ENCODE results near the gene COIL. TPM values are rescaled to one million over a fixed set of nuclear protein-coding genes. Genes with fewer than 3 reads are reported as not detected.

The COIL gene
- total RNA-seq, 2 experiments from 2014 or later = 20.5 to 20.7 TPM

- Histone ChIP-seq H3K9me3 (ENCODE audit: low read length) (no peaks in the 10 kb centered on the region; the same call in 1 of the 2 replicates), H3K4me3 (ENCODE audit: low read depth, low read length, poor library complexity, severe bottlenecking) (peak overlapping the region; percentile 70), H3K4me2 (ENCODE audit: low read length) (peak overlapping the region; percentile 97), H3K4me1 (ENCODE audit: insufficient read depth, low read length, poor library complexity, severe bottlenecking) (peaks cover 49% of the 10 kb centered on the region), H3K79me2 (ENCODE audit: insufficient read depth, low read depth, low read length) (no peaks in the 10 kb centered on the region), H4K20me1 (ENCODE audit: insufficient read depth, low read length) (no peaks in the 10 kb centered on the region), H3K27ac (ENCODE audit: low read depth, low read length, poor library complexity, severe bottlenecking) (no peak overlapping the region), H2AFZ (ENCODE audit: low read length) (peak overlapping the region; percentile 97; the same call in 1 of the 2 replicates), H3K9me2 (ENCODE audit: insufficient read depth, low read length) (no peaks in the 10 kb centered on the region), H3K36me3 (ENCODE audit: insufficient read depth, low read length) (peaks cover 3% of the 10 kb centered on the region; the same call in 1 of the 2 replicates)
- TF ChIP-seq EZH2phosphoT487 (IDR thresholded peaks at IDR 0.05; ENCODE audit: borderline replicate concordance, low read depth, low read length) = no peak
- TF ChIP-seq, protein P1, sequence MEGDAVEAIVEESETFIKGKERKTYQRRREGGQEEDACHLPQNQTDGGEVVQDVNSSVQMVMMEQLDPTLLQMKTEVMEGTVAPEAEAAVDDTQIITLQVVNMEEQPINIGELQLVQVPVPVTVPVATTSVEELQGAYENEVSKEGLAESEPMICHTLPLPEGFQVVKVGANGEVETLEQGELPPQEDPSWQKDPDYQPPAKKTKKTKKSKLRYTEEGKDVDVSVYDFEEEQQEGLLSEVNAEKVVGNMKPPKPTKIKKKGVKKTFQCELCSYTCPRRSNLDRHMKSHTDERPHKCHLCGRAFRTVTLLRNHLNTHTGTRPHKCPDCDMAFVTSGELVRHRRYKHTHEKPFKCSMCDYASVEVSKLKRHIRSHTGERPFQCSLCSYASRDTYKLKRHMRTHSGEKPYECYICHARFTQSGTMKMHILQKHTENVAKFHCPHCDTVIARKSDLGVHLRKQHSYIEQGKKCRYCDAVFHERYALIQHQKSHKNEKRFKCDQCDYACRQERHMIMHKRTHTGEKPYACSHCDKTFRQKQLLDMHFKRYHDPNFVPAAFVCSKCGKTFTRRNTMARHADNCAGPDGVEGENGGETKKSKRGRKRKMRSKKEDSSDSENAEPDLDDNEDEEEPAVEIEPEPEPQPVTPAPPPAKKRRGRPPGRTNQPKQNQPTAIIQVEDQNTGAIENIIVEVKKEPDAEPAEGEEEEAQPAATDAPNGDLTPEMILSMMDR (conservative IDR thresholded peaks at IDR 0.05; ENCODE audit: low read length) = no peak
- no peak for DNase-seq (ENCODE audit: low spot score)
- TSS peak; percentile 34 for BruUV-seq (replicated peaks)
- ChIA-PET CTCF (ENCODE audit: unreplicated experiment) (no interaction called here), POLR2A (interaction anchor here (0.5 to 1.0 kb wide), 3 partner anchors 10 to 1121 kb away, joined by 3 read pairs; no protein-coding TSS in a partner anchor)
- intact Hi-C loops (cut with micrococcal nuclease; ENCODE audit: unreplicated experiment) = loop anchor here (5.0 kb wide), 1 partner anchor 80 kb away; the partner anchor contains the start of genes C17orf67 and DGKE
Observed at GRCh38 chr17:56912105-56912999, 48.5 kb downstream of the COIL start.

DNA sequence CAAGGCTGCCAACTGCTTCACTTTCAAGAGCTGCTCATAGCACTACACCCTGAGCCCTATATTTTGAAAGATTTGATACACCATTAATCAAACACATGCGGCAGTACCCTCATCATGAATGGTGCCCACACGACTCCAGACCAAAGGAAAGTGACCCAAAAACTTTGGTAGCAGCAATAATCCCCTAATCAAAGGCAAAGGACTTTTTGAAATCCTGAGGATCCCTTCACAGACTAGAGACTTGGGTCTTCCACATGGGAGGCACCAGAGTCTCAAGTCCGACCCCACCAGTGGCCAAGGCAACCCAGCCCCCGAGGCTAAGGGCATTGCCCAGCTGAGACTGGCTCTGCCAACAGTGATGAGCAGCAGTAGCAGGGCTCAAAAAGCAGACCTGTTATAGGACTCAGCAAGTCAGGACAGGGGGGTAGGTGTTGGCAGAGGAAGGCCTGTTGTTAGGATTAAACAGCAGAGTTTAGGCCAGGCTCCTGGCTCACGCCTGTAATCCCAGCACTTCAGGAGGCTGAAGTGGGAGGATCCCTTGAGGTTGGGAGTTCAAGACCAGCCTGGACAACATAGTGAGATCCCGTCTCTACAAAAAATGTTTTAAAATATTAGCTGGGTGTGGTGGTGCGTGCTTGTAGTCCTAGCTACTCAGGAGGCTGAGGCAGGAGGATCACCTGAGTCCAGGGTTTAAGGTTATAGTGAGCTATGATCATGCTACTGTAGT lies 50.2 kb downstream of the COIL start:
- no peak overlapping the region for H3K27ac ChIP-seq (ENCODE audit: low read depth, low read length, poor library complexity, severe bottlenecking)

More for the DNA sequence above, 50.2 kb downstream of the COIL start:
- Histone ChIP-seq H3K4me2 (ENCODE audit: low read length) (no peak overlapping the region), H3K36me3 (ENCODE audit: insufficient read depth, low read length) (peaks cover 11% of the 10 kb centered on the region), H3K4me1 (ENCODE audit: insufficient read depth, low read length, poor library complexity, severe bottlenecking) (peaks cover 51% of the 10 kb centered on the region), H2AFZ (ENCODE audit: low read length) (no peak overlapping the region), H4K20me1 (ENCODE audit: insufficient read depth, low read length) (no peaks in the 10 kb centered on the region), H3K9me2 (ENCODE audit: insufficient read depth, low read length) (no peaks in the 10 kb centered on the region), H3K9me3 (ENCODE audit: low read length) (no peaks in the 10 kb centered on the region), H3K4me3 (ENCODE audit: low read depth, low read length, poor library complexity, severe bottlenecking) (no peak overlapping the region), H3K79me2 (ENCODE audit: insufficient read depth, low read depth, low read length) (no peaks in the 10 kb centered on the region)
- CTCF ChIA-PET (ENCODE audit: unreplicated experiment) = no interaction called here
- intact Hi-C loops (cut with micrococcal nuclease; ENCODE audit: unreplicated experiment) = loop anchor here (5.0 kb wide), 1 partner anchor 78 kb away; the partner anchor contains the start of genes C17orf67 and DGKE
- no TSS peak for BruUV-seq (replicated peaks)
- TF ChIP-seq EZH2phosphoT487 (IDR thresholded peaks at IDR 0.05; ENCODE audit: borderline replicate concordance, low read depth, low read length) = no peak
- TF ChIP-seq, protein P1 (conservative IDR thresholded peaks at IDR 0.05; ENCODE audit: low read length) = no peak
- POLR2A ChIA-PET = no interaction called here
- DNase-seq (ENCODE audit: low spot score) = no peak
